K562 (cell line): Measurements from ENCODE around the gene IP6K3. TPM values are rescaled to one million over a fixed set of nuclear protein-coding genes. Genes with fewer than 3 reads are reported as not detected.

ENCODE experiments used
- CREB5 ChIP-seq: fragments of 250-450 bp; sonication (Bioruptor Pico); IDR thresholded peaks from 2 replicates; pipeline ENCODE4 v1.5.0; 2020; ENCODE audit warnings: mild to moderate bottlenecking
- DACH1 ChIP-seq: fragments of 450-650 bp; IDR thresholded peaks from 2 replicates; pipeline ENCODE4 v1.6.1; 2018; ENCODE audit not compliant: partially characterized antibody
- FOXJ3 ChIP-seq: sonication (generic); formaldehyde crosslinking; IDR thresholded peaks from 2 replicates; pipeline ENCODE4 v1.4.0; 2020; ENCODE audit warnings: mild to moderate bottlenecking, missing genetic modification reagents
- PHF8 ChIP-seq: fragments of 200-600 bp; sonication (generic); IDR thresholded peaks from 2 replicates; pipeline ENCODE4 v1.6.1; 2012; ENCODE audit warnings: mixed run types, mild to moderate bottlenecking, inconsistent platforms, low read length, moderate library complexity, borderline replicate concordance
- REST ChIP-seq, 2 experiments: fragments of 450-650 bp; formaldehyde crosslinking in 1 of 2; IDR thresholded peaks; 2 replicates each; pipeline versions ENCODE4 v1.4.0 to v1.6.1; 2014 to 2020; ENCODE audit warnings: mild to moderate bottlenecking in 2 of 2, borderline replicate concordance in 1 of 2, low read depth in 1 of 2
- TBP ChIP-seq: optimal IDR thresholded peaks from 2 replicates; pipeline ENCODE3; 2011; ENCODE audit warnings: low read depth, low read length, improper control_type of control experiment
- ZBTB11 ChIP-seq, 3 experiments: fragments of 200-800 bp in 1 of 3; fragments of 250-450 bp in 1 of 3; fragments of 450-650 bp in 1 of 3; sonication (Bioruptor Pico) in 1 of 3; sonication (Bioruptor generic) in 1 of 3; formaldehyde crosslinking in 1 of 3; IDR thresholded peaks; 2 replicates each; pipeline versions ENCODE4 v1.6.1 to v1.8.0; 2016 to 2022; ENCODE audit warnings: mild to moderate bottlenecking in 2 of 3, missing genetic modification characterization in 2 of 3, missing compliant biosample characterization in 1 of 3, moderate library complexity in 1 of 3
- ZNF76 ChIP-seq: fragments of 250-450 bp; sonication (Bioruptor Pico); IDR thresholded peaks from 2 replicates; pipeline ENCODE4 v1.4.0; 2020; ENCODE audit warnings: mild to moderate bottlenecking, moderate library complexity, borderline replicate concordance
- ZNF830 ChIP-seq: fragments of 250-450 bp; sonication (Bioruptor Pico); IDR thresholded peaks from 2 replicates; pipeline ENCODE4 v1.5.0; 2021; ENCODE audit warnings: mild to moderate bottlenecking
- polyA plus RNA-seq, 8 experiments: library from polyadenylated mRNA; depleted of rRNA in 4 of 8; stranded (reverse) in 5 of 8; unstranded in 3 of 8; fragments of >200 nt; fragmentation: Nextera tagmentation in 2 of 8; fragmentation: Illumina TruSeq in 1 of 8; extraction: Ambion mirVana in 2 of 8; extraction: Trizol in 1 of 8; gene quantifications; 2 replicates each; pipeline versions ENCODE4 v1.2.1 to v1.2.3, GENCODE V29; 2011 to 2014; ENCODE audit warnings: inconsistent platforms in 1 of 8, missing spikeins in 1 of 8
- total RNA-seq, 7 experiments: library from RNA; depleted of rRNA in 6 of 7; stranded (reverse); fragments of >200 nt in 6 of 7; fragmentation: Illumina TruSeq in 2 of 7; extraction: Trizol in 2 of 7; gene quantifications; 2 replicates each; pipeline versions ENCODE4 v1.2.1 to v1.2.3, GENCODE V29; 2011 to 2021; ENCODE audit warnings: low replicate concordance in 1 of 7
- TF ChIP-seq, protein P1 (sequence below): fragments of 450-650 bp; formaldehyde crosslinking; IDR thresholded peaks from 2 replicates; pipeline ENCODE4 v1.4.0; 2022; ENCODE audit warnings: missing genetic modification characterization
- TF ChIP-seq, protein P2 (sequence below): fragments of 250-450 bp; sonication (Bioruptor Pico); IDR thresholded peaks from 2 replicates; pipeline ENCODE4 v1.8.0; 2021; ENCODE audit warnings: mild to moderate bottlenecking, moderate library complexity

IP6K3 gene
- total and polyA plus RNA-seq, 9 of the 15 experiments (the other 6 are each of a cell fraction or from before 2014, with no cell fraction given) = not detected

GRCh38 chr6:33748841-33749240, 2.1 kb upstream of the IP6K3 start (continued):
- no peak for TF ChIP-seq REST (IDR thresholded peaks at IDR 0.05; ENCODE audit: borderline replicate concordance)
- no peak for TF ChIP-seq REST (CRISPR knock-in tag; IDR thresholded peaks at IDR 0.05; ENCODE audit: low read depth)
- TF ChIP-seq ZNF76 = no peak
- TF ChIP-seq PHF8 = no peak
- TF ChIP-seq, protein P1, sequence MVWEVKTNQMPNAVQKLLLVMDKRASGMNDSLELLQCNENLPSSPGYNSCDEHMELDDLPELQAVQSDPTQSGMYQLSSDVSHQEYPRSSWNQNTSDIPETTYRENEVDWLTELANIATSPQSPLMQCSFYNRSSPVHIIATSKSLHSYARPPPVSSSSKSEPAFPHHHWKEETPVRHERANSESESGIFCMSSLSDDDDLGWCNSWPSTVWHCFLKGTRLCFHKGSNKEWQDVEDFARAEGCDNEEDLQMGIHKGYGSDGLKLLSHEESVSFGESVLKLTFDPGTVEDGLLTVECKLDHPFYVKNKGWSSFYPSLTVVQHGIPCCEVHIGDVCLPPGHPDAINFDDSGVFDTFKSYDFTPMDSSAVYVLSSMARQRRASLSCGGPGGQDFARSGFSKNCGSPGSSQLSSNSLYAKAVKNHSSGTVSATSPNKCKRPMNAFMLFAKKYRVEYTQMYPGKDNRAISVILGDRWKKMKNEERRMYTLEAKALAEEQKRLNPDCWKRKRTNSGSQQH (CRISPR knock-in tag) = no peak
- TF ChIP-seq ZBTB11 (CRISPR knock-in tag; IDR thresholded peaks at IDR 0.05) = no peak
- no peak for TF ChIP-seq CREB5 (CRISPR knock-in tag)
- TF ChIP-seq ZNF830 (CRISPR knock-in tag) = no peak
- TF ChIP-seq FOXJ3 (CRISPR knock-in tag) = no peak
- no peak for TF ChIP-seq TBP
- TF ChIP-seq DACH1 = no peak
- TF ChIP-seq, protein P2, sequence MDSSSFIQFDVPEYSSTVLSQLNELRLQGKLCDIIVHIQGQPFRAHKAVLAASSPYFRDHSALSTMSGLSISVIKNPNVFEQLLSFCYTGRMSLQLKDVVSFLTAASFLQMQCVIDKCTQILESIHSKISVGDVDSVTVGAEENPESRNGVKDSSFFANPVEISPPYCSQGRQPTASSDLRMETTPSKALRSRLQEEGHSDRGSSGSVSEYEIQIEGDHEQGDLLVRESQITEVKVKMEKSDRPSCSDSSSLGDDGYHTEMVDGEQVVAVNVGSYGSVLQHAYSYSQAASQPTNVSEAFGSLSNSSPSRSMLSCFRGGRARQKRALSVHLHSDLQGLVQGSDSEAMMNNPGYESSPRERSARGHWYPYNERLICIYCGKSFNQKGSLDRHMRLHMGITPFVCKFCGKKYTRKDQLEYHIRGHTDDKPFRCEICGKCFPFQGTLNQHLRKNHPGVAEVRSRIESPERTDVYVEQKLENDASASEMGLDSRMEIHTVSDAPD (CRISPR knock-in tag) = no peak
